Stimulated activated CD4-positive, alpha-beta T cell treated with anti-CD3 and anti-CD28 coated beads, TNF-alpha, amount 100 ng/mL, for 24 hours (primary cell): ENCODE results near the gene TENM3.
"Not testable (repeated sequence)": the region's sequence is repeated elsewhere in the genome, so short reads cannot be mapped to it uniquely, and the experiment has no call there.

Source experiments
- DNase-seq, 3 experiments: peaks; one replicate each; pipeline ENCODE4 v3.0.0-alpha.2; 2020; ENCODE audit warnings: low read depth in 3 of 3

The TENM3 gene

GRCh38 chr4:182243204-182243603 is at the start of gene TENM3:
Gene TENM3, plus strand, starts transcription at chr4:182243402. Its CDS starts 80,619 bp downstream, at chr4:182324021.
- not testable (repeated sequence) for DNase-seq

- no peak for DNase-seq
Observed at GRCh38 chr4:182194091-182194824, 48.9 kb upstream of the TENM3 start.

DNA sequence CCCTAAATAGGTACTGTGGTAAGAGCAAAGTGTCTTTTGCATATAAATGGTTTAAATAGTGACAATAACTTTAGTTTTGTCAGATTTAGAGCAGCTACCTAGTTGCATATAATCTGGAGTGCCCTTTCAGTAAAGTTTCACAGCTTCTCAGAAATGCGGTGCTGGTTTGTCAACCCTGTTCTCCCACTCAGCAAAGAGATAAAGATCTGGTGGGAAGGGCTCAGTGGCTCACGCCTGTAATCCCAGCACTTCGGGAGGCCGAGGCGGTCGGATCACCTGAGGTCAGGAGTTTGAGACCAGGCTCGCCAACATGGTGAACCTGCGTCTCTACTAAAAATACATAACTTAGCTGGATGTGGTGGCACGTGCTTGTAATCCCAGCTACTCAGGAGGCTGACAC is 45.6 kb upstream of the TENM3 start:
- DNase-seq, result no peak

GRCh38 chr4:182201871-182202270 is 41.3 kb upstream of the TENM3 start:
- DNase-seq, result no peak

DNA sequence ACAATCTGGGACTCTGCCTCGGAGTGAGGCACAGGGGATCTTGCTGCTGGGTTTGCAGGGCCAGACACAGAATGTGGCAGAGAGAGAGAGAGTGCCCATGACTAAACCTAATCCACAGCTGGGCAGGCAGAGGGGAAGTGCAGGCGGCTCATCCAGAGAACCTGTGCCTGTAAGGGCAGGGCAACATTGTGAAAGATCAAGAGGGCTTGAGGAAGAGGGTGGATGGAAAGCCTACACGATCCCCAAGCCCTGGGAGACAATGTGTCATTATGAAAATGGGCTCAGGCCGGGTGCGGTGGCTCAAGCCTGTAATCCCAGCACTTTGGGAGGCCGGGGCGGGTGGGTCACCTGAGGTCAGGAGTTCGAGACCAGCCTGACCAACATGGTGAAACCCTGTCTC is 40.6 kb upstream of the TENM3 start:
- DNase-seq, result no peak

DNA sequence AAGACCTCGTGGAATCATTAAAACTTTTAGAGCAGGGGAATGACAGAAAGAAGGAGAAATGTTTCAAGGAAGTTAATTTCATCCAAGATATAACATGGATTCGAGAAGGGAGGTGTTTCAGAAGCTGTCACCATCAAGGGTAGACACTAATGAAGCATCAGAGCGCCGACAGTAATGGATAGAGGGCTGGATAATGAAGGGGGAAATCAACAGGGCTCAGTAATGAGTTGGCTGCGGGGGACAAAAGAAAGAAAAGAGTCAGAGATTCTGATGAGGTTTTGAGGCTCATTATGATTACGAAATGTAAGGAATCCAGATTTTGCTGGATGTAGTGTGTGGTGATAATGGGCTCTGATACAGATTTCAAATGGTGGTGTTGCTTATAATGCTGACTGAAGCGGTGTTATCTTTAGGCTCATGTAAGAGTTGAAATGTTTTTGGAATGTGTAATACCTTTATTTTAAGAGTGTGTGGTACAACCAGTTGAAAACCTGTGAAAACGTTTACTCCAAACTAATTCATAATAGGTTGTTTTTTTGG is 39.3 kb upstream of the TENM3 start:
- no peak for DNase-seq

GRCh38 chr4:182205306-182205705 is 37.9 kb upstream of the TENM3 start:
- DNase-seq, result no peak

- no peak for DNase-seq
Observed at GRCh38 chr4:182206266-182206665, 36.9 kb upstream of the TENM3 start.

DNA sequence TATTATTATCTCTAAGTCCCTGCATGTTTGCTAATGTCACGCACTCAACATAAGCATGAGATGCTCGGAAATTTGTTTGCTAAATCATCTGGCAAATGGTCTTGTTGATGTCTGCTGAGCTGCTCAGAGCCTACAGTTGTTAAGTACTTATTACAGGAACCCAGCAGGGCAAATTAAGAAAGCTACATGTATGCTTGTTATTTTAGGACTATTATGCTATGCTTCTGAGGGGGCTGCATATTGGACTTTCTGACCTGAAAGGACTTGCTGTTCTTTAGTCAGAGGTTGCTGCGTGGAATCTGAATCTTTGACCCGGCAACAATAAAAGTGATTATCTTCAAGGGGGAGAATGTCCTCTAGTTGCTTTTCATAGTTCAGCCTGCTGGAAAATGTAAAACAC is 36.3 kb upstream of the TENM3 start:
- DNase-seq, result no peak

GRCh38 chr4:182207830-182208396 is 35.3 kb upstream of the TENM3 start:
- DNase-seq, result no peak

- DNase-seq, result no peak
Observed at GRCh38 chr4:182208526-182209050, 34.6 kb upstream of the TENM3 start.

GRCh38 chr4:182212211-182212761 is 30.9 kb upstream of the TENM3 start:
- DNase-seq, result no peak

- no peak for DNase-seq
Observed at GRCh38 chr4:182213004-182213403, 30.2 kb upstream of the TENM3 start.

- no peak for DNase-seq
Observed at GRCh38 chr4:182215148-182215547, 28.1 kb upstream of the TENM3 start.

GRCh38 chr4:182216005-182216404 is 27.2 kb upstream of the TENM3 start:
- no peak for DNase-seq

GRCh38 chr4:182219411-182220056 is 23.7 kb upstream of the TENM3 start:
- no peak for DNase-seq

DNA sequence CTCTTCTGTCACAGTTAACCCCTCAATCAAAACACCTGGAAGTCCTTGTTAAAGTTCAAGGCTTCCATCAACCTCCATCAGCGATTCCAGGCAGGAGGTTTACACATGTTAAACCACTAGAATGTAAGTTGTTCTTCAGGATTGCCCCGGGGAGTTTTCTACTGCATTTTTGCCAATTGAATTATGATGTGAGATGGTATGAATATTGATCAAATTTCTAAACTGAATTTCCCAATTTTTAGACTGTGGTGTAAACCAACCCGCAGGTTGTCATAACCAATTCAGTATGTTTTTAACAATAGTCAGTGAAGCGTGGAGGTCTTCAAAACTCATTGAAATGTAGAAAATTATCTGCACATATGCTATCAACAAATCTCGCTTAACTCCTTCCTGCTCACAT is 21.2 kb upstream of the TENM3 start:
- no peak for DNase-seq

GRCh38 chr4:182222766-182223165 is 20.4 kb upstream of the TENM3 start:
- DNase-seq, result no peak

GRCh38 chr4:182223708-182224107 is 19.5 kb upstream of the TENM3 start:
- DNase-seq, result no peak

DNA sequence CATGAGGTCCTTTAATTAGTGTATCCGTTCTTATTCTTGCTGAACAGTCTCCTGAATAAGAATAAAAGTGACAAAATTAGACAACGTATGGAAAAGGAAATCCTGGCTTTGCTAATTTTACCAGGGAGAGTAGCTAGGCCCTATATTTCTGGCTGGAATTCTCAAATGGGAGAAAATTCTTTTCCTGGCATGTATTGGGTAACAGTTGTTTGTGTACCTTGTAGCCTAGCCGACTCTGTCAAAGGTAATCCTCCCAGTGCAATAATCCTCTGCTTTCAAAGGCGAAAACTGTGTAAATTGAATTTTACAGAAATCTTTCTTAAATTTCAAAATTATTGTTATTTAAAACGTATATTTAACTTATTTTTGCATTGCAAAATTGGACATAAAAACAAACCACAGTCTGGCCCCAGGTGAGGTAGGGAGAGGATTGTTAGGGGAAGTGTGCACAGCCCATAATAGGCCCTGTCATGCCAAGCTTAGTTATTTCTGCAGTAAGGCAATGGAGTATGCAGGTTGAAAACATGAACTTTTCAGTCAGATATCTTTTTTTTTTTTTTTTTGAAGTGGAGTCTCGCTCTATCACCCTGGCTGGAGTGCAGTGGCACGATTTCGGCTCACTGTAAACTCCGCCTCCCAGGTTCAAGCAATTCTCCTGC is 18.9 kb upstream of the TENM3 start:
- no peak for DNase-seq

GRCh38 chr4:182225257-182225852 is 17.8 kb upstream of the TENM3 start:
- DNase-seq, result no peak
